Activated CD4-positive, CD25-positive, alpha-beta regulatory T cell treated with anti-CD3 and anti-CD28 coated beads, Interleukin-2, amount 50 U/mL, for 72 hours (primary cell): ENCODE results near the gene HOXB1.
"Not testable (repeated sequence)": the region's sequence is repeated elsewhere in the genome, so short reads cannot be mapped to it uniquely, and the experiment has no call there.

ENCODE experiments used
- DNase-seq: peaks from one replicate; pipeline ENCODE4 v3.0.0; 2021

The HOXB1 gene

GRCh38 chr17:48542114-48542656, 11.4 kb upstream of the HOXB1 start:
- DNase-seq: peak; percentile 47

- peak; percentile 60 for DNase-seq
These were observed 10.8 kb upstream of the HOXB1 start for GRCh38 chr17:48541577-48542113.

DNA sequence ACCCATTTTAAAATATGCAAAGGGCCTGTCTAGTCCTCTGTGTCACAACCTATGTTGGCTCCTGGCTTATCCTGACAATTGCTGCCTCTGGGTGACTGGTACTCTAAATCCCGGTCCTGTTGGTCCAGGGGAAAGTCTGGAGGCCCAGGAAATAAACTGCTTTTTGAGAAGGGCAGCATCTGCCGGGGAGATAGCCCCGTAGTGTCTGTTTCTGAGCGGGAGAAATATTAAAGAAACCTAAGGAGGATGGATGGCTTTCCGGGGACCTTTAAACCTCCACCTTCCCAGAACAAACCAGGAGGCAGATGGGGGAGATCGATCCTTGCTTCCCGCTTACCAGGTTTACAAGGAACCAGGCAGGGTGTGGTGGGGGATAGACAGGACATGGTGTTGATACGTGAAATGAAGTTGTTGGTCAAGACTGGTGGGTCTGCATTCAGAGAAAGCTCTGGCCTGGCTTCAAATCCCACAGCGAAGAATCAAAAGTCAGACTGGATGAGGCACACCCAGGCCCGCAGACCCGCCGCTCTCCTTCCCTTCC, 10.3 kb upstream of the HOXB1 start:
- DNase-seq: no peak

GRCh38 chr17:48540213-48540612, 9.4 kb upstream of the HOXB1 start:
- DNase-seq: no peak

DNA sequence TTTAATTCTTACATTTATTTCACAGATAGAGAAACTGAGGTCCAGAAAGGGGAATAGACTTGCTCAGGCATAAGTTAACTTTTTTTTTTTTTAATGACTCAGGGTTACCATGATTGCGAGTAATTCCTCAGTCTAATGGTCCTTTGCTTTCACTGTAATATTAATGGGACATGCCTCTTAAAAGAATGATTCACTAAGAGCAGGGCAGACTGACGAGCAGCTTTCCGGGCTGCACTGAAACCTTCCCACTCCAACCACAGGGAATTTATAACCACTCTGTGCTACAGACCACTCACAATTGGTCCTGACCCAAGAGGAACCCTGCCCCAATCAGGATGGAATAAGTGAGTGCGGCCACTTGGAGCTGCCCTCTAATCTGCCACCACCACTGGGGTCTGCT, 8.4 kb upstream of the HOXB1 start:
- no peak for DNase-seq

DNA sequence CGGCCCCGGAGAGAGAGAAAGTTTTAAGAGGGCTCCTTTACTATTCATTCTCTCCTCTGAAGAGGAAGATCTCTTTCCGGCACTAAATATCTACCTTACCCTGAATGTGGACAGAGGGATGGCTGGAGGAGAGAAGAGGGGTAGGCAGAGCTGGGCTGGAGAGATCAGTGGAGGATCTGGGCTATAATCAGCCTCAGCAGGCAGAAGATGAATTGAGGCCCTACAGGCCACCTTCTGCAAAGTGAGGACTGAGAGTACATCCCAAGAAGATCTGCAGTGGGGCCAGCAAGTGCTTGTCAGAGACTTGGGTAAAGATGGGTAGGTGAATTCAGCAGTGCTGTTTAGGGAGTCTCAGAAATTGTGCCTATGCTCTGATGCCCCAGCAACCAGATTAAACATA, 6.5 kb upstream of the HOXB1 start:
- no peak for DNase-seq

DNA sequence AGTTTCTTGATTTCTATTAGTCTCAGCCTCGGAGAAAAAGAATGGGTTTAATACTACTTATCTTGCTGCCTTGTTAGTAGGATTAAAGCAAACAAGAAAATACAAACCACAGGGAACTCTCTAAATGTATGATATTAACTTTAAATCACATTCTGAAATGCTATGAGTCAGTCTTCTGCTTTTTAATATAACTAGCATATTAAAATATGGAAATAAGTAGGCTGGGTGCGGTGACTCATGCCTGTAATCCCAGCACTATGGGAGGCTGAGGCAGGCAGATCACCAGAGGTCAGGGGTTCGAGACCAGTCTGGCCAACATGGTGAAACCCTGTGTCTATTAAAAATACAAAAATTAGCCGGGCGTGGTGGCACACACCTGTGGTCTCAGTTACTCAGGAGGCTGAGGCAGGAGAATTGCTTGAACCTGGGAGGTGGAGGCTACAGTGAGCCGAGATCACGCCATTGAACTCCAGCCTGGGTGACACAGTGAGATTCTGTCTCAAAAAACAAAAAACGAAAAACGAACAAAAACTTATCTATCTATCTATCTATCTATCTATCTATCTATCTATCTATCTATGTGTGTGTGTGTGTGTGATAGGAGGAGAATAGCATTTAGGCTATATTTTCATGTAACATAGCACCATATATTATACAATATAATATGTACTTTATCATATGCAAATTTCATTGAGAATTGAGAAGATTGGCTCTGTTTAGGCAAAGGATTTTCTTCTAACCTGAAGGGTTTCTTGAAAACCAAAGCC, 5.2 kb upstream of the HOXB1 start:
- not testable (repeated sequence) for DNase-seq

GRCh38 chr17:48532261-48532660, 1.4 kb upstream of the HOXB1 start:
- no peak for DNase-seq

- DNase-seq: no peak
These were observed 464 bp downstream of the HOXB1 start for GRCh38 chr17:48530208-48530886.

DNA sequence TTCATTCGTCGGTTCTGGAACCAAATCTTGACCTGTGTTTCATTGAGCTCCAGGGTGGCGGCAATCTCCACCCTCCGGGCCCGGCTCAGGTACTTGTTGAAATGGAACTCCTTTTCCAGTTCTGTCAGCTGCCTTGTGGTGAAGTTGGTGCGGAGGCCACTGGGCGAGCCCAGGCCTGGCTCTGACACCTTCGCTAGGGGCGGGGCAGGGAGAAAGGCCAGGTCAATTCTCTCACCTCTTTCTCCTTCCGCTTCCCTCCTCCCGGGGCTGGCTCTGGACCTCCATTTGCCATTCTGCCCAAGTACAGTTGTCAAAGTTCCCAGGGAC, 1.2 kb downstream of the HOXB1 start:
- DNase-seq: no peak

DNA sequence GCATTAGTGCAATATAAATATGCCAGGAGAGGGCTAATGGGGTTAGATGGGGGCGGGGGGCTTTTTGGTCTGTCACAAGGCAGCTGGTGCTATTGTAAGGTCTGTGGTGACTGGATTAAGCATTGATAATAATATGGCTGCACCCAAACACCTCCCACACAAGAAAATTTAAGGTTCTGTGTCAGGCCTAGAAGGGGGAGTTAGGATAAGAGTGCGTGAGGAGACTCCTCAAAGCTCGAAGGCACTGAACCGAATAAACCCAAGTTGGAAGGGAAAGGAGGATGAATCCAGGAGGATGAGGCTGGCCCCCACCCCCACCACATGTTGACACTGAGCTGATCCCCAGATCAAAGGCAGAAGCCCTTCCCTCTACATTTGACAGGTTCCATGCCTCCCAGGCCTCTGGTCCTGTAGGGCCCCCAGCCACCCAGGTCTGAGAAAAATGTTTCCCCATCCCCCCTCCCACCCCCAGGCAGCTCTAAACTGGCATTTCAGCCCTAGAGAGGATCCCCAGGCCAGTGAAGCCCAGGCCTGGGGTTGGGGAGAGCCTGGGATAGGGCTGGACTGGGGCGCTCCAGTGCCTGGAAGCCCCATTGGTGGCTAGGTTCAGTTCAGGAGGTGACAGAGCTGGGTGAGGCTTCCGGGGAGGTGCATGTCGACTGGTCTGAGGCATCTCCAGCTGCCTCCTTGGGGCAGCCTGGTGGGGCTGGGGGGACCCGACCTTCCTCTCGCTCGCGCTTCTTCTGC, 1.7 kb downstream of the HOXB1 start:
- no peak for DNase-seq

DNA sequence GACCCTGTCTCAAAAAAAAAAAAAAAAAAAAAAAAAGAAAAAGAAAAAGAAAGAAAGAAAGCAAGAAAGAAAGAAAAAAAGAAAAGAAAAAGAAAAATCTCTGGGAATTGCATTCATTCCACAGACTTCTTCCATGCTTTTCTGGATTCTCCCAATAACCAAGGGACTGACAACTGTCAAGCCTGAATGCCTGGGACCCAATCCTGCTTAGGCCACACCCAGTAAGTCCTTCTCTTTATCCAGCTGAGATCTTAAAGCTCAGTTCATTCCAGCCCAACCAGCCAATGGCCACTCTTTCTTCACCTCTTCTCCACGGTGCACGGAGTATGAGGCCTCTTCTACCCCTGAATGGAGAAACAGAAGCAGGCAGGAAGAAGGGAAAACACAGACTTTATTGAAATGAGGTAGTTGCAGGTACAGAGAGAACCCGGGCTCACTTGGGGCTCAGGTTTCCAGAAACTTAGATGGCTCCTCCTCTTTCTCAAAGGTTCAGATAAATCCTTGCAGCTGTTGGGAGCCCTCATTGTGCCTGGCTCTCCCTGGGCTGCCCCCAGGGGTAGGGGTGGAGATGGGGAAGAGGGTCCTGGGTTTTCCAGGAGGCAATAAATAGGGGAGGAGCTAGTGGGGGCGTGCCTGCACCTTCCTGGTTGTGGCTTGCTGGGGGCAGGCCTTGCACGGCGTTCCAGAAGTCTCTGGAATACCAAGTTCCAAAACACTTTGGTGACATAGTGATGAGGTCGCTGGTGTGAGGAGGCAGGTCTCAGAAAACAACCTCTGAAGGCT, 2.5 kb downstream of the HOXB1 start:
- no peak for DNase-seq

DNA sequence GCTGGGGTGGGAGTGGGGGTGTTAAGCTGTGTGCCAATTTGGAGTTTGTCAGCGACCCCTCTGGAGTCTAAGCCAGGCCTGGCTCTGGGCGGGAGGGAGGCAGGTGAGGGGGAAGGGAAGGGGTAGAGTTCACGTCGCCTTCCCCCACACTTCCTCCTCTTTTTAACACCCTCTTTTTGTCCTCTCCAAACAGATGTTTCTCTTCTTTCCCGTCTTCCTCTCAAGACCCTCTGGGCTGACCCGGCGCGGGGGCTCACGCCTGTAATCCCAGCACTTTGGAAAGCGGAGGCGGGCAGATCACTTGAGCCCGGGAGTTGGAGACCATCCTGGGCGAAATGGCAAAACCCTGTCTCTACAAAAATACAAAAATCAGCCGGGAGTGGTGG, 3.3 kb downstream of the HOXB1 start:
- DNase-seq: no peak

GRCh38 chr17:48526608-48527546, 3.9 kb downstream of the HOXB1 start:
- DNase-seq: no peak

GRCh38 chr17:48523010-48523409, 7.8 kb downstream of the HOXB1 start:
- no peak for DNase-seq

DNA sequence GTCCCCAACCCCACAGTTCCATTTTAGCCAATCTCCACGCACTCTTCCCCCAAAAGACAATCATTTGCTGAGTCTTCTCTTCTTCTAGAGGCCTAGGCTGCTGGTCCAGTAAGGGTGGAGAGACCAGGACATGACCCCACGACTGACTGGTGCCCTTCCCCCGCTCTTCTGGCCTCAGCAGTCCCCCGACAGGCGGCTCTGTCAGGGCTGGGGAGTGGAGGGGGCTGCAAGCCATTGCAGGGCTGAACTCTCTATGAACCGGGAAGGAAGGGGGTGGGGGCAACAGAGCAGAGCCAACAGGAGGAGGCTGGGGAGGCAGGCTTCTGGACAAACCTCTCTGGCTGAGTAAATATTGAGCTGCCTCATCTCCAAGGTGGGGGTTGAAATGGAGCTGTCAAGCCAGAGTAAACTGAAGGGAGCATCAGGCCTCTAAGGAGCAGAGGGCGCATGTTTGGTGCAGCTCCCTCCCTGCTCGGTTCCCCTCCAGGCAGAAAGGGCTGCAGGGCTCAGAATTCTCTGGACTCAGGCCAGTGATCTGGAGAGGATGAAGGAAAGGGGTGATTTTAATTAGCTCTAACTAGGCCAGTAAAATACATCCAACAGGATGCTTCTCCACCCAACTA, 8.7 kb downstream of the HOXB1 start:
- DNase-seq: no peak

GRCh38 chr17:48520631-48521079, 10.2 kb downstream of the HOXB1 start:
- no peak for DNase-seq

- DNase-seq: no peak
These were observed 11.4 kb downstream of the HOXB1 start for GRCh38 chr17:48519427-48519826.

GRCh38 chr17:48517478-48517877, 13.3 kb downstream of the HOXB1 start:
- no peak for DNase-seq
